ENCODE results near the gene ELK3.

GRCh38 chr12:96295532-96296160 lies 101.5 kb downstream of the ELK3 start:
- TF ChIP-seq CTCF (IDR thresholded peaks at IDR 0.05), result no peak
- TF ChIP-seq POLR2AphosphoS5 (IDR thresholded peaks at IDR 0.05), result no peak
- TF ChIP-seq POLR2A (IDR thresholded peaks at IDR 0.05), result no peak

Measured in stomach (tissue), 4 donors.